ENCODE results near the gene RBM41.

DNA sequence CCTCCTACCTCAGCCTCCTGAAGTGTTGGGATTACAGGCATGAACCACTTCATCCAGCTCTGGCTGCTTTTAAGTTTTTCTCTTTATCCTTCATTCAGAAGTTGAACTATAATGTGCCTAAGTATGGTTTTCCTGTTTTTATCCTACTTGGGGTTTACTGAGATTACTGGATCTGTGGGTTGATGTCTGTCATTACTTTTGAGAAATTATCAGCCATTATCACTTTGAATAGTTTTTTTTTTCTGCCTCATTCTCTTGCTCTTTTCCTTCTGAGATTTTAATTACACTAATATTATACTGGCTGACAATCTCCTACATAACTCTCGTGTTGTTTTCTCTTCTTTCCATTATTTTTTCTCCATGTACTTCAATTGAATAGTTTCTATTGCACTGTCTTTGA lies 71.0 kb downstream of the RBM41 start:
- TF ChIP-seq, protein P1, sequence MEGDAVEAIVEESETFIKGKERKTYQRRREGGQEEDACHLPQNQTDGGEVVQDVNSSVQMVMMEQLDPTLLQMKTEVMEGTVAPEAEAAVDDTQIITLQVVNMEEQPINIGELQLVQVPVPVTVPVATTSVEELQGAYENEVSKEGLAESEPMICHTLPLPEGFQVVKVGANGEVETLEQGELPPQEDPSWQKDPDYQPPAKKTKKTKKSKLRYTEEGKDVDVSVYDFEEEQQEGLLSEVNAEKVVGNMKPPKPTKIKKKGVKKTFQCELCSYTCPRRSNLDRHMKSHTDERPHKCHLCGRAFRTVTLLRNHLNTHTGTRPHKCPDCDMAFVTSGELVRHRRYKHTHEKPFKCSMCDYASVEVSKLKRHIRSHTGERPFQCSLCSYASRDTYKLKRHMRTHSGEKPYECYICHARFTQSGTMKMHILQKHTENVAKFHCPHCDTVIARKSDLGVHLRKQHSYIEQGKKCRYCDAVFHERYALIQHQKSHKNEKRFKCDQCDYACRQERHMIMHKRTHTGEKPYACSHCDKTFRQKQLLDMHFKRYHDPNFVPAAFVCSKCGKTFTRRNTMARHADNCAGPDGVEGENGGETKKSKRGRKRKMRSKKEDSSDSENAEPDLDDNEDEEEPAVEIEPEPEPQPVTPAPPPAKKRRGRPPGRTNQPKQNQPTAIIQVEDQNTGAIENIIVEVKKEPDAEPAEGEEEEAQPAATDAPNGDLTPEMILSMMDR (conservative IDR thresholded peaks at IDR 0.05): no peak
- no peak for TF ChIP-seq EZH2 (IDR thresholded peaks at IDR 0.05; ENCODE audit: low read depth)

Measured in PC-9 (cell line).